H1 (cell line): ENCODE data around the gene SCNN1G.

Experiments
- BRCA1 ChIP-seq: IDR thresholded peaks from 2 replicates; pipeline ENCODE4 v1.6.1; 2012; ENCODE audit warnings: low read depth, low read length, improper control_type of control experiment
- CREB1 ChIP-seq: IDR thresholded peaks from 2 replicates; pipeline ENCODE4 v1.6.1; 2012; ENCODE audit warnings: inconsistent platforms
- CTCF ChIP-seq, 3 experiments: IDR thresholded peaks; 1 replicate in 2 of 3; 2 replicates in 1 of 3; pipeline versions ENCODE4 v1.5.1 to v1.6.1; 2011; ENCODE audit warnings: low read length in 3 of 3, mild to moderate bottlenecking in 3 of 3, inconsistent platforms in 2 of 3, low read depth in 1 of 3, moderate library complexity in 1 of 3; ENCODE audit not compliant: insufficient read depth in 1 of 3; ENCODE audit errors: control extremely low read depth in 1 of 3
- EGR1 ChIP-seq: IDR thresholded peaks from 2 replicates; pipeline ENCODE4 v1.6.1; 2011; ENCODE audit warnings: low read depth, low read length, borderline replicate concordance
- EP300 ChIP-seq, 2 experiments: IDR thresholded peaks; 1 replicate in 1 of 2; 2 replicates in 1 of 2; pipeline ENCODE4 v1.6.1; 2011 to 2012; ENCODE audit warnings: low read depth in 2 of 2, low read length in 2 of 2, mild to moderate bottlenecking in 2 of 2, borderline replicate concordance in 1 of 2, inconsistent platforms in 1 of 2, moderate library complexity in 1 of 2
- KDM4A ChIP-seq: IDR thresholded peaks from one replicate; pipeline ENCODE4 v1.7.1; 2012; ENCODE audit warnings: low read depth, mild to moderate bottlenecking, moderate library complexity, low read length, inconsistent platforms; ENCODE audit not compliant: severe bottlenecking
- POLR2AphosphoS5 ChIP-seq: IDR thresholded peaks from 2 replicates; pipeline ENCODE4 v1.6.1; 2011; ENCODE audit warnings: low read depth, low read length
- SIN3A ChIP-seq, 2 experiments: IDR thresholded peaks in 1 of 2; conservative IDR thresholded peaks in 1 of 2; 2 replicates each; pipeline ENCODE4 v1.6.1; 2011 to 2012; ENCODE audit warnings: low read length in 2 of 2, improper control_type of control experiment in 1 of 2, low read depth in 1 of 2, mild to moderate bottlenecking in 1 of 2
- TBP ChIP-seq: IDR thresholded peaks from 2 replicates; pipeline ENCODE4 v1.6.1; 2011; ENCODE audit warnings: low read depth, low read length, improper control_type of control experiment
- TCF12 ChIP-seq: IDR thresholded peaks from 2 replicates; pipeline ENCODE4 v1.6.1; 2011; ENCODE audit warnings: low read depth, mild to moderate bottlenecking, low read length
- USF2 ChIP-seq: IDR thresholded peaks from 2 replicates; pipeline ENCODE4 v1.6.1; 2011; ENCODE audit warnings: low read length, improper control_type of control experiment
- YY1 ChIP-seq: IDR thresholded peaks from 2 replicates; pipeline ENCODE4 v1.6.1; 2011; ENCODE audit warnings: low read depth, mild to moderate bottlenecking, low read length

DNA sequence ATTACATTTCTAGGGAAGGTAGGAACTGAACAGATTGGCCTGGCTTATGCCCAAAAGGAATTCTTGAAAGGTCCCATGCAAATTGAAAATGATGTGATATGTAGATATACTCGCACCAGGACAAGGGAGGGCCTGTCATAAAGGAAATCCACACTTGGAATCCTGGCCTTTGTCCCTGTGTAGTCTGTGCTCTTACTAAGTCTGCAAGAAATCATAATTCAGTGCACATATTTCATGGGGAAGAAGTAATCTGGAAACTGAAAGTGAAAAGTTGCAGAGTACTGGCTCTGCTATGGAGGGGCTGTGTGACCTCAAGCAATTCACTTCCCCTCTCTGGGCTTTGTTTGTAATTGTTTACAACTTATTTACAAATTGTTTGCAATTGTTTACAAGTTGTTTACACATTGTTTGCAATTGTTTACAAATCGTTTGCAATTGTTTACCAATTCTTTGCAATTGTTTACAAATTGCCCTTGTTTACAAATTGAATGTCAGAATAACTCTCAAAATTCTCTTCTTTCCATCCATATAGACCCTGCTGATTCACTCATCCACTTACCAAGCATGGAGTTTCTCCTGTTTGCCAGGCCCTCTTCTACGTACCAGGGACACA, 12.9 kb downstream of the SCNN1G start:
- no peak for TF ChIP-seq CTCF (IDR thresholded peaks at IDR 0.05; ENCODE audit: control extremely low read depth in 1 of 3, insufficient read depth in 1 of 3, low read depth in 1 of 3, low read length in 3 of 3)
- TF ChIP-seq POLR2AphosphoS5 = no peak
- no peak for TF ChIP-seq TCF12
- no peak for TF ChIP-seq CREB1
- no peak for TF ChIP-seq EGR1
- no peak for TF ChIP-seq BRCA1
- TF ChIP-seq TBP = no peak
- TF ChIP-seq USF2 = no peak
- TF ChIP-seq EP300 (IDR thresholded peaks at IDR 0.05; ENCODE audit: borderline replicate concordance in 1 of 2, low read depth in 2 of 2, low read length in 2 of 2) = no peak
- no peak for TF ChIP-seq KDM4A
- TF ChIP-seq YY1 = no peak
- no peak for TF ChIP-seq SIN3A (conservative IDR thresholded peaks at IDR 0.05 in 1 of 2, IDR thresholded peaks at IDR 0.05 in 1 of 2; ENCODE audit: low read depth in 1 of 2, low read length in 2 of 2)
